ENCODE results near the gene APOA1.

GRCh38 chr11:116843661-116844060 lies 6.2 kb upstream of the APOA1 start:
- TF ChIP-seq POLR2A (IDR thresholded peaks at IDR 0.05; ENCODE audit: low read depth, low read length) (no peak), POLR2AphosphoS5 (IDR thresholded peaks at IDR 0.05; ENCODE audit: low read depth, low read length) (no peak), TAF1 (IDR thresholded peaks at IDR 0.05; ENCODE audit: low read depth, low read length) (no peak), SPI1 (IDR thresholded peaks at IDR 0.05; ENCODE audit: low read depth, low read length) (no peak), POU2F2 (IDR thresholded peaks at IDR 0.05; ENCODE audit: low read depth, low read length) (no peak), PAX5 (IDR thresholded peaks at IDR 0.05; ENCODE audit: insufficient read depth, low read length, severe bottlenecking) (no peak)

Data from GM12891 (cell line).